ENCODE results near the gene QSOX2. TPM values are rescaled to one million over a fixed set of nuclear protein-coding genes. Genes with fewer than 3 reads are reported as not detected.

The QSOX2 gene
- total and polyA plus RNA-seq, 4 donors = 0.79 to 12.7 (median 4.3) TPM

GRCh38 chr9:136261686-136262430, 16.2 kb upstream of the QSOX2 start:
- no peak overlapping the region for H3K27ac ChIP-seq (ENCODE audit: low read depth in 1 of 2, low read length in 2 of 2)
- H3K9me3 ChIP-seq (ENCODE audit: control insufficient read depth in 4 of 4, low read length in 3 of 4) = no peaks in the 10 kb centered on the region
- no peak overlapping the region for H3K9ac ChIP-seq (ENCODE audit: low read depth in 1 of 2, low read length in 2 of 2)
- 86% methylated on average over 28 of the region's 28 CpGs for whole genome bisulfite sequencing
- TF ChIP-seq GABPA (IDR thresholded peaks at IDR 0.05 in 1 of 2, conservative IDR thresholded peaks at IDR 0.05 in 1 of 2) (no peak), ATF3 (IDR thresholded peaks at IDR 0.05) (no peak)
- H3K4me1 ChIP-seq (ENCODE audit: control insufficient read depth in 4 of 4, insufficient read depth in 4 of 4, low read length in 3 of 4) = no peaks in the 10 kb centered on the region
- H3K4me3 ChIP-seq (ENCODE audit: low read depth in 1 of 3, low read length in 3 of 3) = no peak overlapping the region
- H3K36me3 ChIP-seq (ENCODE audit: control insufficient read depth in 4 of 4, insufficient read depth in 3 of 4, low read depth in 1 of 4, low read length in 3 of 4) = no peaks in the 10 kb centered on the region
- DNase-seq (ENCODE audit: low spot score) = no peak
- H3K27me3 ChIP-seq (ENCODE audit: control insufficient read depth in 4 of 4, insufficient read depth in 4 of 4, low read length in 3 of 4) = peaks cover 0 to 2% (median 0%) of the 10 kb centered on the region in 4 donors

- Histone ChIP-seq H3K36me3 (ENCODE audit: control insufficient read depth in 4 of 4, insufficient read depth in 3 of 4, low read depth in 1 of 4, low read length in 3 of 4) (no peaks in the 10 kb centered on the region), H3K27ac (ENCODE audit: low read depth in 1 of 2, low read length in 2 of 2) (no peak overlapping the region), H3K27me3 (ENCODE audit: control insufficient read depth in 4 of 4, insufficient read depth in 4 of 4, low read length in 3 of 4) (peaks cover 0 to 2% (median 0%) of the 10 kb centered on the region in 4 donors), H3K4me3 (ENCODE audit: low read depth in 1 of 3, low read length in 3 of 3) (no peak overlapping the region), H3K4me1 (ENCODE audit: control insufficient read depth in 4 of 4, insufficient read depth in 4 of 4, low read length in 3 of 4) (no peaks in the 10 kb centered on the region), H3K9ac (ENCODE audit: low read depth in 1 of 2, low read length in 2 of 2) (no peak overlapping the region), H3K9me3 (ENCODE audit: control insufficient read depth in 4 of 4, low read length in 3 of 4) (no peaks in the 10 kb centered on the region)
- TF ChIP-seq EGR1 (IDR thresholded peaks at IDR 0.05; ENCODE audit: low read depth in 2 of 2) (no peak), HNF4G (IDR thresholded peaks at IDR 0.05) (no peak), FOXA1 (IDR thresholded peaks at IDR 0.05) (no peak), ATF3 (IDR thresholded peaks at IDR 0.05) (no peak), RXRA (IDR thresholded peaks at IDR 0.05) (no peak), GABPA (IDR thresholded peaks at IDR 0.05 in 1 of 2, conservative IDR thresholded peaks at IDR 0.05 in 1 of 2) (no peak), MAX (IDR thresholded peaks at IDR 0.05) (no peak), YY1 (IDR thresholded peaks at IDR 0.05) (no peak), ZBTB33 (IDR thresholded peaks at IDR 0.05) (no peak)
- no peak for DNase-seq (ENCODE audit: low spot score)
- WGBS = 82% methylated on average over 20 of the region's 20 CpGs
Measured at GRCh38 chr9:136260936-136261472, 15.4 kb upstream of the QSOX2 start.

- peaks cover 0 to 2% (median 0%) of the 10 kb centered on the region in 4 donors for H3K27me3 ChIP-seq (ENCODE audit: control insufficient read depth in 4 of 4, insufficient read depth in 4 of 4, low read length in 3 of 4)
- no peak overlapping the region for H3K27ac ChIP-seq (ENCODE audit: low read depth in 1 of 2, low read length in 2 of 2)
- no peaks in the 10 kb centered on the region for H3K36me3 ChIP-seq (ENCODE audit: control insufficient read depth in 4 of 4, insufficient read depth in 3 of 4, low read depth in 1 of 4, low read length in 3 of 4)
- H3K4me1 ChIP-seq (ENCODE audit: control insufficient read depth in 4 of 4, insufficient read depth in 4 of 4, low read length in 3 of 4) = no peaks in the 10 kb centered on the region
- H3K4me3 ChIP-seq (ENCODE audit: low read depth in 1 of 3, low read length in 3 of 3) = no peak overlapping the region
- 88% methylated on average over 10 of the region's 10 CpGs for WGBS
- H3K9ac ChIP-seq (ENCODE audit: low read depth in 1 of 2, low read length in 2 of 2) = no peak overlapping the region
- no peak for DNase-seq (ENCODE audit: low spot score)
- TF ChIP-seq REST (IDR thresholded peaks at IDR 0.05) = no peak
- TF ChIP-seq HNF4G (IDR thresholded peaks at IDR 0.05) = no peak
- TF ChIP-seq RAD21 (IDR thresholded peaks at IDR 0.05) = no peak
- no peak for TF ChIP-seq SP1 (IDR thresholded peaks at IDR 0.05)
- TF ChIP-seq FOXA1 (IDR thresholded peaks at IDR 0.05) = no peak
- TF ChIP-seq ZBTB33 (IDR thresholded peaks at IDR 0.05) = no peak
- no peak for TF ChIP-seq JUND (IDR thresholded peaks at IDR 0.05)
- TF ChIP-seq ATF3 (IDR thresholded peaks at IDR 0.05) = no peak
- TF ChIP-seq NR2F2 (IDR thresholded peaks at IDR 0.05) = no peak
- TF ChIP-seq MAX (IDR thresholded peaks at IDR 0.05) = no peak
- TF ChIP-seq TAF1 (conservative IDR thresholded peaks at IDR 0.05) = no peak
- no peaks in the 10 kb centered on the region for H3K9me3 ChIP-seq (ENCODE audit: control insufficient read depth in 4 of 4, low read length in 3 of 4)
Measured at GRCh38 chr9:136260521-136260920, 14.9 kb upstream of the QSOX2 start.

Measured in liver (tissue), 9 donors.